Esophagus squamous epithelium (tissue), 5 donors: ENCODE measurements around the gene ZP3. TPM values are rescaled to one million over a fixed set of nuclear protein-coding genes. Genes with fewer than 3 reads are reported as not detected.
A peak's percentile ranks its signal among the peaks of the same experiment; 100 is the strongest.
"Not testable (repeated sequence)": the region's sequence is repeated elsewhere in the genome, so short reads cannot be mapped to it uniquely, and the experiment has no call there.

ENCODE experiments used
- DNase-seq: peaks from one replicate; lab custom pipeline; 2025; lab: John Stamatoyannopoulos, UW
- H3K27ac ChIP-seq, 4 donors: fragments of 200-600 bp; sonication (generic); one replicate each; pipeline ENCODE4 v1.5.1; 2016 to 2019; ENCODE audit warnings: mild to moderate bottlenecking in 1 of 4
- H3K27me3 ChIP-seq, 4 donors: fragments of 200-600 bp; sonication (generic); 1 replicate in 3 of 4; 2 replicates in 1 of 4; pipeline versions ENCODE4 v1.5.1 to v1.6.0; 2017 to 2021; ENCODE audit warnings: antibody characterized with exemption in 1 of 4
- H3K36me3 ChIP-seq, 3 donors: fragments of 200-600 bp; sonication (generic); one replicate each; pipeline ENCODE4 v1.5.1; 2016 to 2019
- H3K4me1 ChIP-seq, 3 donors: fragments of 200-600 bp; sonication (generic); one replicate each; pipeline ENCODE4 v1.5.1; 2017 to 2019
- H3K4me3 ChIP-seq, 4 donors: fragments of 200-600 bp; sonication (generic); 1 replicate in 3 of 4; 2 replicates in 1 of 4; pipeline ENCODE4 v1.5.1; 2016 to 2019; ENCODE audit warnings: mild to moderate bottlenecking in 2 of 4, moderate library complexity in 1 of 4
- H3K9me3 ChIP-seq, 3 donors: fragments of 200-600 bp; sonication (generic); one replicate each; pipeline ENCODE4 v1.5.1; 2016 to 2019
- CTCF ChIP-seq, 6 experiments: fragments of 450-650 bp in 4 of 6; fragments of 200-600 bp in 2 of 6; sonication (generic) in 2 of 6; IDR thresholded peaks; one replicate each; pipeline ENCODE4 v1.5.1; 2016 to 2019; ENCODE audit warnings: antibody characterized with exemption in 6 of 6, mild to moderate bottlenecking in 4 of 6, moderate library complexity in 4 of 6
- POLR2A ChIP-seq, 4 donors: fragments of 450-650 bp; IDR thresholded peaks; one replicate each; pipeline ENCODE4 v1.6.1; 2017; ENCODE audit warnings: antibody characterized with exemption in 4 of 4, mild to moderate bottlenecking in 4 of 4, moderate library complexity in 3 of 4
- WGBS, 2 donors: methylation state at CpG; one replicate each; pipeline ENCODE4 v1.1.5; 2018; 5-methylcytosine and 5-hydroxymethylcytosine counted together
- intact Hi-C: fragments of 100-400 bp; cut with DNase I; formaldehyde crosslinking; loops from one replicate; pipeline ENCODE4 v1.15.0; 2022
- total RNA-seq, 4 donors: library from RNA; depleted of rRNA; stranded (reverse); fragments of >200 nt; gene quantifications; one replicate each; pipeline ENCODE4 v1.1.0, GENCODE V29; 2016
- donor health status: DM: yes; HTN: yes; CAD: no.

Gene ZP3
- total RNA-seq, 4 donors from 2014 or later = 3.8 to 7.9 (median 4.4) TPM

GRCh38 chr7:76423666-76424412 is 911 bp upstream of the ZP3 start:
- TF ChIP-seq POLR2A (IDR thresholded peaks at IDR 0.05) (no peak), CTCF (IDR thresholded peaks at IDR 0.05) (no peak)
- Histone ChIP-seq H3K27ac (peak overlapping the region in 3 of 4 donors; percentile 12 to 54 (median 39)), H3K27me3 (no peaks in the 10 kb centered on the region), H3K9me3 (no peaks in the 10 kb centered on the region), H3K4me3 (no peak overlapping the region), H3K4me1 (peaks cover 0 to 18% (median 7%) of the 10 kb centered on the region in 3 donors), H3K36me3 (no peaks in the 10 kb centered on the region)
- no peak for DNase-seq
- 44 to 50% methylated on average over 10 to 12 of the region's 15 CpGs for WGBS, 2 donors
- intact Hi-C loops = no loop called here

GRCh38 chr7:76425156-76425555 is 406 bp downstream of the ZP3 start:
- Histone ChIP-seq H3K4me1 (peaks cover 0 to 18% (median 7%) of the 10 kb centered on the region in 3 donors), H3K27me3 (no peaks in the 10 kb centered on the region), H3K4me3 (no peak overlapping the region), H3K36me3 (no peaks in the 10 kb centered on the region), H3K27ac (no peak overlapping the region), H3K9me3 (no peaks in the 10 kb centered on the region)
- WGBS, 2 donors = 80 to 100% methylated on average over 1 of the region's 9 CpGs
- no peak for DNase-seq
- intact Hi-C loops = no loop called here
- TF ChIP-seq POLR2A (IDR thresholded peaks at IDR 0.05) (no peak), CTCF (IDR thresholded peaks at IDR 0.05) (no peak)

- peaks cover 0 to 18% (median 7%) of the 10 kb centered on the region in 3 donors for H3K4me1 ChIP-seq
- 86 to 90% methylated on average over 3 of the region's 4 CpGs for WGBS, 2 donors
- H3K36me3 ChIP-seq, H3K27me3 ChIP-seq, intact Hi-C loops, H3K4me3 ChIP-seq, H3K27ac ChIP-seq, DNase-seq, H3K9me3 ChIP-seq: not testable (repeated sequence)
These were observed 808 bp downstream of the ZP3 start for GRCh38 chr7:76425558-76425957.

- Histone ChIP-seq H3K27me3 (no peaks in the 10 kb centered on the region), H3K4me3 (no peak overlapping the region), H3K27ac (no peak overlapping the region), H3K4me1 (peaks cover 0 to 18% (median 7%) of the 10 kb centered on the region in 3 donors), H3K9me3 (no peaks in the 10 kb centered on the region), H3K36me3 (no peaks in the 10 kb centered on the region)
- no peak for DNase-seq
- WGBS, 2 donors = 80 to 92% methylated on average over 2 to 4 of the region's 4 CpGs
- TF ChIP-seq CTCF (IDR thresholded peaks at IDR 0.05) = no peak
- no peak for TF ChIP-seq POLR2A (IDR thresholded peaks at IDR 0.05)
- intact Hi-C loops = no loop called here
These were observed 1.5 kb downstream of the ZP3 start for GRCh38 chr7:76426246-76426645.

GRCh38 chr7:76427635-76428034 is 2.9 kb downstream of the ZP3 start:
- H3K4me3 ChIP-seq = no peak overlapping the region
- H3K36me3 ChIP-seq = no peaks in the 10 kb centered on the region
- intact Hi-C loops = no loop called here
- 75 to 89% methylated on average over 4 to 5 of the region's 5 CpGs for WGBS, 2 donors
- TF ChIP-seq POLR2A (IDR thresholded peaks at IDR 0.05) (no peak), CTCF (IDR thresholded peaks at IDR 0.05) (no peak)
- H3K9me3 ChIP-seq = no peaks in the 10 kb centered on the region
- DNase-seq = no peak
- H3K4me1 ChIP-seq = peaks cover 0 to 18% (median 7%) of the 10 kb centered on the region in 3 donors
- H3K27me3 ChIP-seq = no peaks in the 10 kb centered on the region
- no peak overlapping the region for H3K27ac ChIP-seq
